CD4-positive, alpha-beta T cell treated with Interferon alpha-2 for 1 hour (primary cell): Measurements from ENCODE around the gene DCUN1D2.

Experiments used
- DNase-seq, 2 donors: peaks; one replicate each; pipeline ENCODE4 v3.0.0-alpha.2; 2020 to 2022

The DCUN1D2 gene

DNA sequence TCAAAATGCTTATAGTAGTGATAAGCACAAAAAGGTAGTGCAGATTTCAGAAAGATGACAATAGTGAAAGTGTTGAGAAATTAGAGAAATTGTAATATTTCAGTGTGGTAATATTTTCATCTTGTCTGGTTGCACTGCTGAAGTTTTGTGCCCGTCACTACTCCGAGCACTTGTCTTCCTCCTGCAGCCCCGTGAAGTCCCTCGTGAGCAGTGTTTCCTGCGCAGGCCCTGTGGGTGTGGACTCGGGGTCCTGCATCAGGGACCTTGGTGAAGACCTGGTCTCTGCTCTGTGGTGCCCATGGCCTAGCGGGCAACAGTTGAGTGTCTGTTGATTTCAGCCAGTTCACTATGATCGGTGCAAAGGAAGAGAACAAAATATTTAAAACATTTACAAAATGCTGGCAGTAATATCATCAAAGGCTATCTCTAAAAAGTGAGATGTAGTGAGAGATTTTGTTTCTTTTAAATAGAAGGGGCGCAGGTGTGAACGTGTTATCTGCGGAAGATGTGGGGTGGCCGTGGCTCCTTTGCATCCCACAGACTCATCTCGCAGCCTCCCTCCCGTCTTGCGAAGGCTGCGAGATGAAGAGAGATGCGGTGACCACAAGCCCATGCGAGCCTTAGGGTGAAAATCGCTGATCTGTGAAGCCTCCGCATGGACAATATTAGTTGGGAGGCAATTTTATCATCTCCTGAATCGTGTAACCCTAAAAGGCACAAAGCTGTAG is 27.7 kb upstream of the DCUN1D2 start:
- no peak for DNase-seq

- no peak for DNase-seq
These were observed 24.3 kb upstream of the DCUN1D2 start for GRCh38 chr13:113514847-113515246.

DNA sequence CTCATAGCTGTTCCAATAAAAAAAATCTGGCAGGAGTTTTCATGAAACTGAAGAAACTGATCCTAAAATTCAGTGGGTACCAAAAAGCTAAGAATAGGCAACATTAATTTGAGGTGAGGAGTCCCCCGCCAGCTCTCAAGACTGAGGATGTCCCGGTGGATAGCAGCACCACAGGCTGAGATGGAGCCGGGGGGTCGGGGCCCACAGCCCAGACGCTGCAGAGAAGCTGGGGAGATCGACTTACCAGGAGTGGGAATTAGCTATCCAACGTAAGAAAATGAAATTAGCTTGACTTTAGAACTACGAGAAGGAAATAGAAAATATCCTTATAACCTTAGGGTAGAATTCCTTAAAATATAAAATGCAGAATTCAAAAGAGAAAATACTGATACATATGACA is 23.2 kb upstream of the DCUN1D2 start:
- no peak for DNase-seq

DNA sequence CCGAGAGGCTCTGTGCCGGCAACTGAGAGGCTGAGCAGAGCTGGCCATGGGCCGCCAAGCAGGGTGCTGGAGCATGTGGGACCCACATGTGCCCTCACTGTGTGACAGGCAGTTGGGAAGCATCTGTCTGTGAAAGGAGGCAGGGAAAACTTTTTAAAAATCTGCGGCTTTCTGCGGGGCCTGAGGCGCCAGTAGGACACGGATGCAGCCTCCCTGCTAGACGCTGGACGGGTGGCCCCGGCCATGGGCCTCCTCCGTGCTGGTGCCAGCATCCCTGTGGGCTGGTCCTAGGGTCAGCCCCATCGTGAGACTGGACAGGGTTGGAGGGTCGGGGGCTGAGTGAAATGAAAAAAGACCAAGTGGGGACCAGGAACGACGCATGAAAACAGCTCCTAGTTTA is 20.9 kb upstream of the DCUN1D2 start:
- no peak for DNase-seq

DNA sequence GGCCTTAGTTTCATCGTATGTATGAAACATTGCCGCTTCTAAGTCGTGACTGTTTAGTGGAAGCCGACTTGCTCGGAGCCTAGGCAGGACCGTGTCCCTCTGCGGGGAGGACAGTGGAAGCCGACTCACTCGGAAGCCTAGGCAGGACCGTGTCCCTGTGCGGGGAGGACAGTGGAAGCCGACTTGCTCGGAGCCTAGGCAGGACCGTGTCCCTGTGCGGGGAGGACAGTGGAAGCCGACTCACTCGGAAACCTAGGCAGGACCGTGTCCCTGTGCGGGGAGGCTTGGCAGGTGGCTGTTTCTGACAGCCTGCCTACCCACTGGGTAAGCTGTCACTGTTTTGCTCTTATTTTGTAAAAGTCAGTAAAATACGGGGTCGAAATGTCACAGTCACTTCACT is 20.4 kb upstream of the DCUN1D2 start:
- DNase-seq: no peak

- no peak for DNase-seq
These were observed 19.5 kb upstream of the DCUN1D2 start for GRCh38 chr13:113509989-113510388.

DNA sequence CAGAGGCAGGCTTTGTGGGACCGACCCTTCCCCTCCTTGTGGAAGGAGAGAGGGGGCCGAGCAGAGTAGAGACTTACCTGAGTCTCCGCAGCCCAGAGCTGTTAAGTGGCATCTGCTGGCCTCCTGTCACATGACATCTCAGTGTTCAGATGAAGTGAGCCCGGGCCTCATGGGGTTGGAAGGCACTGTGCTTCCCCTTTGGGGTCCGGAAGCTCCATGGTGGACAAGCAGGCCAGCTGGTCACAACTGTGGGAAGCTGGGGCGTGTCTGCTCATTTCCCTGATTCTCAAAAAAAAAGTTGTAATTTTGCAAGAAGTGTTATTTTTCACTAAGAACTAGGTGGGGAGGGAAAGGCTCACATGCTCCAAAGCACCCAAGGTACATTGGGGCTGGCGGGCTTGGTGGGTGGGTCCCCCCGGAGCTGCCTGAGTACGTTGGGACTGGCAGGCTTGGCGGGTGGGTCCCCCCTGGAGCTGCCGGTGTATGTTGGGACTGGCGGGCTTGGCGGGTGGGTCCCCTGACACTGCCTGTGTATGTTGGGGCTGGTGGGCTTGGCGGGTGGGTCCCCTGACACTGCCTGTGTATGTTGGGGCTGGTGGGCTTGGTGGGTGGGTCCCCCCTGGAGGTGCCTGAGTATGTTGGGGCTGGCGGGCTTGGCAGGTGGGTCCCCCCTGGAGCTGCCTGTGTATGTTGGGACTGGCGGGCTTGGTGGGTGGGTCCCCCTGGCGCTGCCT is 18.2 kb upstream of the DCUN1D2 start:
- DNase-seq: no peak

- DNase-seq: no peak
These were observed 17.2 kb upstream of the DCUN1D2 start for GRCh38 chr13:113507505-113508345.

GRCh38 chr13:113506871-113507388 is 16.4 kb upstream of the DCUN1D2 start:
- DNase-seq: no peak

DNA sequence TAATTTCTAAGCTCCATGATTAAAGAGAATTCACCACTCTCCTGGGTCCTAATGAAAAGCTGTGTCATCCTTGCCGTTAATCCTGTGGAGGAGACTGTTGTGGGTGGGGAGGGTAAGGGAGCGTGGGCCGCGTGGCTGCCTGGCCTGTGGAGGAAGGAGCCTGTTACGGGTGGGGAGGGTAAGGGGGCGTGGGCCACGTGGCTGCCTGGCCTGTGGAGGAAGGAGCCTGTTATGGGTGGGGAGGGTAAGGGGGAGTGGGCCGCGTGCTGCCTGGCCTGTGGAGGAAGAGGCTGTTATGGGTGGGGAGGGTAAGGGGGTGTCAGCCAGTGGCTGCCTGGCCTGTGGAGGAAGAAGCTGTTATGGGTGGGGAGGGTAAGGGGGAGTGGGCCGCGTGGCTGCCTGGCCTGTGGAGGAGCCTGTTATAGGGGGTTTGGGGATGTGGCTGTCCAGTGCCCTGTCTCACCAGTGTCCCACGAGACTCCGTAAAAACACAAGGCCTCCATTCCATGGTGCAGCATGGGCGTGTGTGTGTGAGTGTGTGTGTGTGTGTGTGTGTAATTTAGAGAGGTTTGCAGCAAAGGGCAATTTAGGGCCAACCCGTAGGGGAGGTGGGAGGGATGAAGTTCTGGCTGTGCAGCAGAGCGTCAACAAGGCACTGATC is 15.6 kb upstream of the DCUN1D2 start:
- no peak for DNase-seq

GRCh38 chr13:113502686-113503085 is 12.2 kb upstream of the DCUN1D2 start:
- no peak for DNase-seq

- DNase-seq: no peak
These were observed 10.2 kb upstream of the DCUN1D2 start for GRCh38 chr13:113500530-113501265.

DNA sequence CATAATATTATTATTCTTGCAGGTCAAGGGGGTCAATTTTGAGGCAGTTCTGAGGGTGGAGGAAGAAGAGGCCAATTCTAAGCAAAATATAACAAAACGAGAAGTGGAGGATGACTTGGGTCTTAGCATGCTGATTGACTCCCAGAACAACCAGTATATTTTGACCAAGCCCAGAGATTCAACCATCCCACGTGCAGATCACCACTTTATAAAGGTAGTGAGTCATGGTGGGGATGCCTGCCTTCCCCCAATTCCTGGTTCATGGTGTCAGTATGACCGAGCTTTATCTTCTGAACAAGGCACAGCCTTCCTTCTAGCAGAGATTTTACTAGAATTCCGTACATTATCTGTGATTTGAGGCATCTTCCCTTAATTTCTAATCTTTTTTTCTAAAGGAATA is 9.4 kb upstream of the DCUN1D2 start:
- DNase-seq: no peak

DNA sequence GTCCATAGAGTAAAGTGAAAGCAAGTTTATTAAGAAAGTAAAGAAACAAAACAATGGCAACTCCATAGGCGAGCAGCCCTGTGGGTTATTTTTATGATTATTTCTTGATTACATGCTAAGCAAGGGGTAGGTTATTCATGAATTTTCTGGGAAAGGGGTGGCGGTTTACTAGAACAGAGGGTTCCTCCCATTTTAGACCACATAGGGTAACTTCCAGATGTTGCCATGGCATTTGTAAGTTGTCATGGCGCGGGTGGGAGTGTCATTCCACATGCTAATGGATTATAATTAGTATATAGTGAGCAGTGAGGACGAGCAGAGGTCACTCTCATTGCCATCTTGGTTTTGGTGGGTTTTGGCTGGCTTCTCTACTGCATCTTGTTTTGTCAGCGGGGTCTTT is 8.4 kb upstream of the DCUN1D2 start:
- no peak for DNase-seq

DNA sequence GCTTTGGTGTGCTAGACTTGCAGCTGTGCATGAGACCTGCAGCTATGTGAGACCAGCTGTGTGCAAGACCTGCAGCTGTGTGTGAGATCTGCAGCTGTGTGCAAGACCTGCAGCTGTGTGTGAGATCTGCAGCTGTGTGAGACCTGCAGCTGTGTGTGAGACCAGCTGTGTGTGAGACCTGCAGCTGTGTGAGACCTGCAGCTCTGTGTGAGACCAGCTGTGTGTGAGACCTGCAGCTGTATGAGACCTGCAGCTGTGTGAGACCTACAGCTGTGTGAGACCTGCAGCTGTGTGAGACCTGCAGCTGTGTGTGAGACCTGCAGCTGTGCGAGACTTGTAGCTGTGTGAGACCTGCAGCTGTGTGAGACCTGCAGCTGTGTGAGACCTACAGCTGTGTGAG is 6.7 kb upstream of the DCUN1D2 start:
- DNase-seq: no peak

GRCh38 chr13:113495494-113496210 is 5.1 kb upstream of the DCUN1D2 start:
- DNase-seq: no peak

GRCh38 chr13:113493315-113493951 is 2.9 kb upstream of the DCUN1D2 start:
- peak in 1 of 2 donors; percentile 9 for DNase-seq

DNA sequence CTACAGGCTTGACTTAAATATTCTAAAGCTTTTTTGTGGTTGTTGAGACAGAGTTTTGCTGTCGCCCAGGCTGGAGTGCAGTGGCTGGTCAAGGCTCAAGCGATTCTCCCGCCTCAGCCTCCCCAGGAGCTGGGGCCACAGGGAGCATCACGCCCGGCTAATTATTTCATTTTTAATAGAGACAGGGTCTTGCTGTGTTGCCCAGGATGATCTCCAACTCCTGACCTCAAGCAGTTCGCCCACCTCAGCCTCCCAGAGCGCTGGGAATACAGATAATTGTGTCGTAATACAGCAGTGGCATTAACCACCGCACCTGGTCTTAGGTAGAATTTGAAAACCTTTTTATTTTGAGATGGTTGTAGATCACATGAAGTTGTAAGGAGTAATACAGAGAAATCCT is 1.5 kb upstream of the DCUN1D2 start:
- no peak for DNase-seq

- DNase-seq: no peak
These were observed 940 bp upstream of the DCUN1D2 start for GRCh38 chr13:113491418-113491883.
